H1 (cell line): ENCODE results near the gene ZNF565. TPM values are rescaled to one million over a fixed set of nuclear protein-coding genes. Genes with fewer than 3 reads are reported as not detected.

Source experiments
- CHD1 ChIP-seq: IDR thresholded peaks from 2 replicates; pipeline ENCODE4 v1.6.1; 2012; ENCODE audit warnings: low read depth, low read length, improper control_type of control experiment
- MAFK ChIP-seq: IDR thresholded peaks from 2 replicates; pipeline ENCODE4 v1.6.1; 2012; ENCODE audit warnings: low read depth, mild to moderate bottlenecking, improper control_type of control experiment, low read length
- MAX ChIP-seq: IDR thresholded peaks from 2 replicates; pipeline ENCODE4 v1.6.1; 2012; ENCODE audit warnings: inconsistent platforms
- POU5F1 ChIP-seq: IDR thresholded peaks from 2 replicates; pipeline ENCODE4 v1.6.1; 2011; ENCODE audit warnings: low read depth, mild to moderate bottlenecking, low read length, moderate library complexity
- RFX5 ChIP-seq: IDR thresholded peaks from 2 replicates; pipeline ENCODE4 v1.6.1; 2011; ENCODE audit warnings: low read depth, low read length, improper control_type of control experiment, borderline replicate concordance
- SP2 ChIP-seq: IDR thresholded peaks from 2 replicates; pipeline ENCODE4 v1.6.1; 2012; ENCODE audit warnings: mild to moderate bottlenecking, low read length, inconsistent platforms
- TCF12 ChIP-seq: IDR thresholded peaks from 2 replicates; pipeline ENCODE4 v1.6.1; 2011; ENCODE audit warnings: low read depth, mild to moderate bottlenecking, low read length
- polyA plus RNA-seq, 7 experiments: library from polyadenylated mRNA; depleted of rRNA in 3 of 7; stranded (reverse) in 5 of 7; unstranded in 2 of 7; fragments of >200 nt in 5 of 7; fragments of 200-250 nt in 2 of 7; gene quantifications; 1 replicate in 5 of 7; 2 replicates in 1 of 7; 4 replicates in 1 of 7; pipeline versions ENCODE4 v1.2.1 to v1.2.3, GENCODE V29; 2011 to 2013; ENCODE audit warnings: missing spikeins in 2 of 7, mixed read lengths in 2 of 7
- total RNA-seq: library from RNA; stranded (reverse); fragmentation: NEBNext Ultra II Directional; extraction: Animal tissue kit (Norgen Biotek cat#: 25700); gene quantifications from 2 replicates; pipeline ENCODE4 v1.2.1, GENCODE V29; 2021

Gene ZNF565
- total and polyA plus RNA-seq, 2 of the 8 experiments (the other 6 are each of a cell fraction or from before 2014, with no cell fraction given) = 0.89 to 3.1 TPM

- no peak for TF ChIP-seq TCF12
- TF ChIP-seq CHD1 = no peak
- TF ChIP-seq MAX = no peak
- no peak for TF ChIP-seq SP2
- TF ChIP-seq MAFK = no peak
- TF ChIP-seq POU5F1 = no peak
- no peak for TF ChIP-seq RFX5
- TF ChIP-seq, all 59 proteins: peak for 0
These were observed 31.6 kb upstream of the ZNF565 start (continued) for GRCh38 chr19:36246006-36246481.
